Nephron progenitor cell (in vitro differentiated cells): ENCODE data around the gene FIBIN.

Experiments used
- DNase-seq: peaks from one replicate; pipeline ENCODE4 v3.0.0; 2021
- H3K27ac Mint-ChIP-seq: 2 replicates; pipeline ENCODE4 v1.8.0; 2021; ENCODE audit warnings: mild to moderate bottlenecking, moderate library complexity, mixed read lengths
- H3K27me3 Mint-ChIP-seq: 2 replicates; pipeline ENCODE4 v1.8.0; 2021; ENCODE audit warnings: mild to moderate bottlenecking, low read depth, mixed read lengths; ENCODE audit not compliant: poor library complexity
- H3K36me3 Mint-ChIP-seq: 2 replicates; pipeline ENCODE4 v1.8.0; 2021; ENCODE audit warnings: low read depth, mixed read lengths
- H3K4me1 Mint-ChIP-seq: 2 replicates; pipeline ENCODE4 v1.8.0; 2021; ENCODE audit warnings: mixed read lengths
- H3K4me3 Mint-ChIP-seq: 2 replicates; pipeline ENCODE4 v1.8.0; 2021; ENCODE audit warnings: mild to moderate bottlenecking, moderate library complexity, mixed read lengths
- H3K9me3 Mint-ChIP-seq: 2 replicates; pipeline ENCODE4 v1.8.0; 2021; ENCODE audit warnings: mild to moderate bottlenecking, moderate library complexity, mixed read lengths
- CTCF ChIP-seq: fragments of 200-600 bp; sonication (generic); IDR thresholded peaks from 2 replicates; pipeline ENCODE4 v1.5.0; 2021; ENCODE audit warnings: antibody characterized with exemption

Gene FIBIN

GRCh38 chr11:26985470-26985869, 8.4 kb upstream of the FIBIN start:
- DNase-seq: no peak
- TF ChIP-seq CTCF: no peak
- Mint-ChIP-seq H3K36me3 (peaks cover 5% of the 10 kb centered on the region), H3K27me3 (peaks cover 5% of the 10 kb centered on the region), H3K27ac (no peak overlapping the region), H3K4me3 (no peak overlapping the region), H3K4me1 (peaks cover 4% of the 10 kb centered on the region), H3K9me3 (peaks cover 35% of the 10 kb centered on the region)

GRCh38 chr11:26985943-26986342, 8.0 kb upstream of the FIBIN start:
- H3K9me3 Mint-ChIP-seq: peaks cover 30% of the 10 kb centered on the region
- TF ChIP-seq CTCF: no peak
- peaks cover 5% of the 10 kb centered on the region for H3K27me3 Mint-ChIP-seq
- peaks cover 5% of the 10 kb centered on the region for H3K36me3 Mint-ChIP-seq
- H3K4me3 Mint-ChIP-seq: no peak overlapping the region
- DNase-seq: no peak
- H3K4me1 Mint-ChIP-seq: peaks cover 4% of the 10 kb centered on the region
- H3K27ac Mint-ChIP-seq: no peak overlapping the region

GRCh38 chr11:26987272-26987671, 6.6 kb upstream of the FIBIN start:
- DNase-seq: no peak
- Mint-ChIP-seq H3K4me1 (peaks cover 4% of the 10 kb centered on the region), H3K27ac (no peak overlapping the region), H3K4me3 (no peak overlapping the region), H3K27me3 (peaks cover 5% of the 10 kb centered on the region), H3K9me3 (peaks cover 18% of the 10 kb centered on the region), H3K36me3 (peaks cover 5% of the 10 kb centered on the region)
- TF ChIP-seq CTCF: no peak

GRCh38 chr11:26987731-26988130, 6.2 kb upstream of the FIBIN start:
- no peak for TF ChIP-seq CTCF
- Mint-ChIP-seq H3K9me3 (peaks cover 14% of the 10 kb centered on the region), H3K27me3 (peaks cover 5% of the 10 kb centered on the region), H3K27ac (no peak overlapping the region), H3K4me1 (peaks cover 4% of the 10 kb centered on the region), H3K4me3 (no peak overlapping the region), H3K36me3 (peaks cover 5% of the 10 kb centered on the region)
- DNase-seq: no peak

- no peaks in the 10 kb centered on the region for H3K36me3 Mint-ChIP-seq
- TF ChIP-seq CTCF: no peak
- peaks cover 5% of the 10 kb centered on the region for H3K4me1 Mint-ChIP-seq
- H3K27me3 Mint-ChIP-seq: peaks cover 26% of the 10 kb centered on the region
- no peak overlapping the region for H3K27ac Mint-ChIP-seq
- no peak for DNase-seq
- no peaks in the 10 kb centered on the region for H3K9me3 Mint-ChIP-seq
- no peak overlapping the region for H3K4me3 Mint-ChIP-seq
Observed at GRCh38 chr11:26992031-26992541, 1.8 kb upstream of the FIBIN start.

GRCh38 chr11:26994631-26995095, 751 bp downstream of the FIBIN start:
- TF ChIP-seq CTCF: no peak
- H3K9me3 Mint-ChIP-seq: no peaks in the 10 kb centered on the region
- peak overlapping the region; percentile 74 for H3K4me3 Mint-ChIP-seq
- H3K27ac Mint-ChIP-seq: no peak overlapping the region
- H3K4me1 Mint-ChIP-seq: peaks cover 5% of the 10 kb centered on the region
- DNase-seq: no peak
- H3K36me3 Mint-ChIP-seq: no peaks in the 10 kb centered on the region
- peaks cover 25% of the 10 kb centered on the region for H3K27me3 Mint-ChIP-seq
